Measurements from ENCODE around the gene TAC4.

GRCh38 chr17:49841548-49841947 lies 6.3 kb downstream of the TAC4 start:
- TF ChIP-seq CTCF (IDR thresholded peaks at IDR 0.05; ENCODE audit: poor library complexity) = no peak
- TF ChIP-seq EZH2 (IDR thresholded peaks at IDR 0.05; ENCODE audit: borderline replicate concordance) = no peak

Data from hepatocyte (in vitro differentiated cells).